SK-N-SH (cell line): ENCODE measurements around the gene TXNDC12. TPM values are rescaled to one million over a fixed set of nuclear protein-coding genes. Genes with fewer than 3 reads are reported as not detected.

Experiments used
- CTCF ChIA-PET: fragments of 300-600, 350-600 bp; formaldehyde crosslinking; extraction: SDS; loops from one replicate; lab custom pipeline; 2021; lab: Yijun Ruan, JAX
- POLR2A ChIA-PET: fragments of 350-600 bp; sonication (Branson Sonifier 250); formaldehyde crosslinking; extraction: SDS; loops from one replicate; lab custom pipeline; 2020; ENCODE audit warnings: antibody characterized with exemption, inconsistent platforms; lab: Yijun Ruan, JAX
- DNase-seq: peaks from one replicate; pipeline ENCODE4 v3.0.0; 2012
- H2AFZ ChIP-seq: fragments of 200-600 bp; sonication (generic); 2 replicates; pipeline ENCODE4 v1.8.1; 2016; ENCODE audit warnings: antibody characterized with exemption, mild to moderate bottlenecking, low read depth
- H3F3A ChIP-seq: fragments of 200-600 bp; sonication (generic); replicated peaks from 2 replicates; pipeline ENCODE3; 2016; ENCODE audit warnings: antibody characterized with exemption, mild to moderate bottlenecking; ENCODE audit not compliant: insufficient read depth
- H3K27ac ChIP-seq, 2 experiments: fragments of 200-500 bp in 1 of 2; fragments of 200-600 bp in 1 of 2; sonication (Bioruptor generic) in 1 of 2; sonication (generic), shearing (Covaris generic) in 1 of 2; 2 replicates each; pipeline versions ENCODE4 v1.5.1 to v1.6.1; 2014 to 2016; ENCODE audit warnings: low read depth in 2 of 2, inconsistent platforms in 1 of 2, low read length in 1 of 2, mild to moderate bottlenecking in 1 of 2, mixed read lengths in 1 of 2
- H3K27me3 ChIP-seq: fragments of 200-600 bp; sonication (generic), shearing (Covaris generic); 2 replicates; pipeline ENCODE4 v1.6.1; 2016; ENCODE audit warnings: mixed run types; ENCODE audit not compliant: insufficient read depth
- H3K36me3 ChIP-seq, 2 experiments: fragments of 200-500 bp in 1 of 2; fragments of 200-600 bp in 1 of 2; sonication (Bioruptor generic) in 1 of 2; sonication (generic) in 1 of 2; replicated peaks in 1 of 2; 2 replicates each; pipeline versions ENCODE3 to v1.5.1; 2014 to 2016; ENCODE audit warnings: low read length in 1 of 2, mild to moderate bottlenecking in 1 of 2; ENCODE audit not compliant: insufficient read depth in 2 of 2, control insufficient read depth in 1 of 2
- H3K4me1 ChIP-seq, 2 experiments: fragments of 200-500 bp in 1 of 2; fragments of 200-600 bp in 1 of 2; sonication (Bioruptor generic) in 1 of 2; sonication (generic), shearing (Covaris generic) in 1 of 2; 2 replicates each; pipeline versions ENCODE4 v1.5.1 to v1.6.1; 2014 to 2016; ENCODE audit warnings: low read depth in 1 of 2, low read length in 1 of 2, mixed run types in 1 of 2; ENCODE audit not compliant: insufficient read depth in 2 of 2, control insufficient read depth in 1 of 2
- H3K4me2 ChIP-seq: fragments of 200-600 bp; sonication (generic), shearing (Covaris generic); 2 replicates; pipeline ENCODE4 v1.6.1; 2017; ENCODE audit warnings: mixed run types
- H3K4me3 ChIP-seq, 2 experiments: fragments of 200-500 bp in 1 of 2; fragments of 200-600 bp in 1 of 2; sonication (Bioruptor generic) in 1 of 2; sonication (generic), shearing (Covaris generic) in 1 of 2; 2 replicates each; pipeline versions ENCODE4 v1.5.1 to v1.8.1; 2014 to 2016; ENCODE audit warnings: low read depth in 2 of 2, inconsistent platforms in 1 of 2, low read length in 1 of 2, mild to moderate bottlenecking in 1 of 2, mixed read lengths in 1 of 2, moderate library complexity in 1 of 2
- H3K79me2 ChIP-seq: fragments of 200-600 bp; sonication (generic); 2 replicates; pipeline ENCODE4 v1.8.1; 2017; ENCODE audit warnings: mild to moderate bottlenecking; ENCODE audit not compliant: insufficient read depth
- H3K9ac ChIP-seq: fragments of 200-600 bp; sonication (generic); 2 replicates; pipeline ENCODE4 v1.6.1; 2017; ENCODE audit warnings: mixed run types
- H3K9me2 ChIP-seq: fragments of 200-600 bp; sonication (generic); 2 replicates; pipeline ENCODE4 v1.6.1; 2017; ENCODE audit warnings: mixed run types
- H3K9me3 ChIP-seq: fragments of 200-600 bp; sonication (generic); 2 replicates; pipeline ENCODE4 v1.6.1; 2017; ENCODE audit warnings: mixed run types, mild to moderate bottlenecking, moderate library complexity
- H4K20me1 ChIP-seq: fragments of 200-600 bp; sonication (generic); 2 replicates; pipeline ENCODE4 v1.6.1; 2017; ENCODE audit warnings: mild to moderate bottlenecking, mixed run types; ENCODE audit not compliant: insufficient read depth
- EP300 ChIP-seq, 2 experiments: IDR thresholded peaks; 2 replicates each; pipeline versions ENCODE4 v1.4.0 to v1.6.1; 2012; ENCODE audit warnings: borderline replicate concordance in 1 of 2, low read depth in 1 of 2, low read length in 1 of 2
- GATA2 ChIP-seq: sonication (generic); formaldehyde crosslinking; IDR thresholded peaks from 2 replicates; pipeline ENCODE4 v1.5.0; 2020; ENCODE audit warnings: mild to moderate bottlenecking, missing genetic modification reagents
- JUND ChIP-seq: IDR thresholded peaks from 2 replicates; pipeline ENCODE4 v1.4.0; 2012
- RAD21 ChIP-seq: IDR thresholded peaks from 2 replicates; pipeline ENCODE4 v1.6.1; 2012; ENCODE audit warnings: mild to moderate bottlenecking, low read length
- RXRA ChIP-seq: IDR thresholded peaks from 2 replicates; pipeline ENCODE4 v1.4.0; 2012; ENCODE audit warnings: low read depth, mild to moderate bottlenecking, borderline replicate concordance
- SMC3 ChIP-seq: IDR thresholded peaks from 2 replicates; pipeline ENCODE4 v1.6.1; 2012; ENCODE audit warnings: low read depth, low read length, improper control_type of control experiment
- TCF12 ChIP-seq: IDR thresholded peaks from 2 replicates; pipeline ENCODE4 v1.4.0; 2012
- TEAD4 ChIP-seq: IDR thresholded peaks from 2 replicates; pipeline ENCODE4 v1.4.0; 2012; ENCODE audit warnings: mild to moderate bottlenecking, borderline replicate concordance; ENCODE audit not compliant: insufficient read depth
- WGBS: methylation state at CpG from one replicate; pipeline ENCODE4 v1.1.6; 2017; ENCODE audit warnings: low lambda C conversion rate; 5-methylcytosine and 5-hydroxymethylcytosine counted together
- polyA plus RNA-seq, 3 experiments: library from polyadenylated mRNA; depleted of rRNA; stranded (reverse); fragments of >200 nt; gene quantifications; 2 replicates each; pipeline ENCODE4 v1.2.3, GENCODE V29; 2012
- TF ChIP-seq, protein P1 (sequence below): IDR thresholded peaks from 2 replicates; pipeline ENCODE4 v1.6.1; 2012; ENCODE audit warnings: mild to moderate bottlenecking, low read depth, low read length, moderate library complexity
- TF ChIP-seq, protein P2 (sequence below): fragments of 200-600 bp; sonication (generic); IDR thresholded peaks from 2 replicates; pipeline ENCODE4 v1.6.1; 2017; ENCODE audit warnings: antibody characterized with exemption, mild to moderate bottlenecking, moderate library complexity
- TF ChIP-seq, protein P3 (sequence below): IDR thresholded peaks from 2 replicates; pipeline ENCODE4 v1.4.0; 2012; ENCODE audit warnings: low read depth, borderline replicate concordance

The TXNDC12 gene
- polyA plus RNA-seq, 1 of the 3 experiments (the other 2 are of a cell fraction) = 37.2 TPM

DNA sequence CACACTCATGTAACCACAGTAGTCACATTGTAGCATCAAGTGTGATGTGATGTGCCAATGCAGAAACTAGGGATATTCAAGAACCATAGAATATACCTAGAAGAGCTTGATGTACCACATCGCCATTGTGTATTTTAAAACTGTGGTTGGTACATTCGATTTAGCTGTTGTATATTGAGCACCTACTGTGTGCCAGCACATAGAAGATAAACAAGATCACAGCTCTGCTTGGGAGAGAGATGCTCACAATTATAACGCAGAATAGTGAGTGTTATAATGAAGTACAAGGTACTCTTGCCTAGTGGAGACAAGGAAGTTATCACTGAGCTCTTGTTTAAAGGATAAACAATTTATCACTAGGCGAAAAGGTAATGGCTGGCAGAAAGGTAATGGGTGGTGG is 5.8 kb upstream of the TXNDC12 start:
- POLR2A ChIA-PET = no interaction called here
- 100% methylated on average over 4 of the region's 4 CpGs for WGBS

DNA sequence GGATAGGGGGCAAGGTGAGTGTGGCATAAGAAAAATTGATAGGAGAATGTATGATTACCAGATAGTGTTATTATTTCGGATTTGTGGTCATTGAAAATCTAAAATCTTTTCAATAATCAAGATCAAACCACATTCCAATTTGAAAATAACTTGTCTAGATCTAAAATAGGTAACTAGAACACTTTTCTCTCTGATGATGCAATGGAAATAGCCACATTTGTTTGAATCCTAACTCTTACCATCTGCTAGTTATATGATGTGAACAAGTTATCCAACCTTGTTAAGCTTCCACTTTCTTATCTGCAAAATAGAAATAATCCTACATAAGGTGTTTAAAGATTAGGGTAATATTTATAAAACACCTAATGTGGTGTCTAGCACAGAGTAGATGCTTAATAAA is 4.9 kb upstream of the TXNDC12 start:
- POLR2A ChIA-PET = no interaction called here
- WGBS = 94% methylated on average over 1 of the region's 1 CpG

More for the DNA sequence above, 5.8 kb upstream of the TXNDC12 start:
- no peaks in the 10 kb centered on the region for H3K27me3 ChIP-seq
- peaks cover 6% of the 10 kb centered on the region for H3F3A ChIP-seq
- H3K36me3 ChIP-seq = peaks cover 45 to 62% of the 10 kb centered on the region in 2 experiments
- no peak overlapping the region for H3K27ac ChIP-seq
- no peak overlapping the region for H2AFZ ChIP-seq
- no peak overlapping the region for H3K4me2 ChIP-seq
- no peak for DNase-seq
- H3K4me1 ChIP-seq = peaks cover 9 to 21% of the 10 kb centered on the region in 2 experiments
- H4K20me1 ChIP-seq = peaks cover 9% of the 10 kb centered on the region; the same call in 1 of the 2 replicates
- no peak overlapping the region for H3K4me3 ChIP-seq
- peaks cover 87% of the 10 kb centered on the region for H3K79me2 ChIP-seq
- H3K9me2 ChIP-seq = no peaks in the 10 kb centered on the region
- TF ChIP-seq SMC3 (no peak), EP300 (IDR thresholded peaks at IDR 0.05; ENCODE audit: borderline replicate concordance in 1 of 2, low read depth in 1 of 2, low read length in 1 of 2) (no peak), RAD21 (no peak), TEAD4 (no peak)
- TF ChIP-seq, all 33 proteins: peak for 0
- Histone ChIP-seq H3K9me3 (no peaks in the 10 kb centered on the region), H3K9ac (no peak overlapping the region)
- CTCF ChIA-PET = interaction anchor here (0.7 to 1.6 kb wide), 2 partner anchors 23 to 288 kb away, joined by 3 to 5 read pairs; no protein-coding TSS in a partner anchor

More for the DNA sequence above, 4.9 kb upstream of the TXNDC12 start:
- Histone ChIP-seq H3K4me3 (no peak overlapping the region), H3K27me3 (no peaks in the 10 kb centered on the region), H3F3A (peaks cover 6% of the 10 kb centered on the region), H3K4me2 (no peak overlapping the region), H3K79me2 (peaks cover 88% of the 10 kb centered on the region), H3K9me3 (no peaks in the 10 kb centered on the region), H3K4me1 (peaks cover 9 to 21% of the 10 kb centered on the region in 2 experiments), H2AFZ (no peak overlapping the region), H3K9ac (no peak overlapping the region), H3K9me2 (no peaks in the 10 kb centered on the region), H3K27ac (no peak overlapping the region), H3K36me3 (peaks cover 44 to 55% of the 10 kb centered on the region in 2 experiments), H4K20me1 (peaks cover 9% of the 10 kb centered on the region; the same call in 1 of the 2 replicates)
- TF ChIP-seq SMC3 = no peak
- TF ChIP-seq GATA2 (CRISPR knock-in tag) = no peak
- TF ChIP-seq TCF12 = no peak
- TF ChIP-seq, protein P1, sequence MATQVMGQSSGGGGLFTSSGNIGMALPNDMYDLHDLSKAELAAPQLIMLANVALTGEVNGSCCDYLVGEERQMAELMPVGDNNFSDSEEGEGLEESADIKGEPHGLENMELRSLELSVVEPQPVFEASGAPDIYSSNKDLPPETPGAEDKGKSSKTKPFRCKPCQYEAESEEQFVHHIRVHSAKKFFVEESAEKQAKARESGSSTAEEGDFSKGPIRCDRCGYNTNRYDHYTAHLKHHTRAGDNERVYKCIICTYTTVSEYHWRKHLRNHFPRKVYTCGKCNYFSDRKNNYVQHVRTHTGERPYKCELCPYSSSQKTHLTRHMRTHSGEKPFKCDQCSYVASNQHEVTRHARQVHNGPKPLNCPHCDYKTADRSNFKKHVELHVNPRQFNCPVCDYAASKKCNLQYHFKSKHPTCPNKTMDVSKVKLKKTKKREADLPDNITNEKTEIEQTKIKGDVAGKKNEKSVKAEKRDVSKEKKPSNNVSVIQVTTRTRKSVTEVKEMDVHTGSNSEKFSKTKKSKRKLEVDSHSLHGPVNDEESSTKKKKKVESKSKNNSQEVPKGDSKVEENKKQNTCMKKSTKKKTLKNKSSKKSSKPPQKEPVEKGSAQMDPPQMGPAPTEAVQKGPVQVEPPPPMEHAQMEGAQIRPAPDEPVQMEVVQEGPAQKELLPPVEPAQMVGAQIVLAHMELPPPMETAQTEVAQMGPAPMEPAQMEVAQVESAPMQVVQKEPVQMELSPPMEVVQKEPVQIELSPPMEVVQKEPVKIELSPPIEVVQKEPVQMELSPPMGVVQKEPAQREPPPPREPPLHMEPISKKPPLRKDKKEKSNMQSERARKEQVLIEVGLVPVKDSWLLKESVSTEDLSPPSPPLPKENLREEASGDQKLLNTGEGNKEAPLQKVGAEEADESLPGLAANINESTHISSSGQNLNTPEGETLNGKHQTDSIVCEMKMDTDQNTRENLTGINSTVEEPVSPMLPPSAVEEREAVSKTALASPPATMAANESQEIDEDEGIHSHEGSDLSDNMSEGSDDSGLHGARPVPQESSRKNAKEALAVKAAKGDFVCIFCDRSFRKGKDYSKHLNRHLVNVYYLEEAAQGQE = no peak
- TF ChIP-seq RXRA = no peak
- no peak for TF ChIP-seq JUND
- TF ChIP-seq, protein P2, sequence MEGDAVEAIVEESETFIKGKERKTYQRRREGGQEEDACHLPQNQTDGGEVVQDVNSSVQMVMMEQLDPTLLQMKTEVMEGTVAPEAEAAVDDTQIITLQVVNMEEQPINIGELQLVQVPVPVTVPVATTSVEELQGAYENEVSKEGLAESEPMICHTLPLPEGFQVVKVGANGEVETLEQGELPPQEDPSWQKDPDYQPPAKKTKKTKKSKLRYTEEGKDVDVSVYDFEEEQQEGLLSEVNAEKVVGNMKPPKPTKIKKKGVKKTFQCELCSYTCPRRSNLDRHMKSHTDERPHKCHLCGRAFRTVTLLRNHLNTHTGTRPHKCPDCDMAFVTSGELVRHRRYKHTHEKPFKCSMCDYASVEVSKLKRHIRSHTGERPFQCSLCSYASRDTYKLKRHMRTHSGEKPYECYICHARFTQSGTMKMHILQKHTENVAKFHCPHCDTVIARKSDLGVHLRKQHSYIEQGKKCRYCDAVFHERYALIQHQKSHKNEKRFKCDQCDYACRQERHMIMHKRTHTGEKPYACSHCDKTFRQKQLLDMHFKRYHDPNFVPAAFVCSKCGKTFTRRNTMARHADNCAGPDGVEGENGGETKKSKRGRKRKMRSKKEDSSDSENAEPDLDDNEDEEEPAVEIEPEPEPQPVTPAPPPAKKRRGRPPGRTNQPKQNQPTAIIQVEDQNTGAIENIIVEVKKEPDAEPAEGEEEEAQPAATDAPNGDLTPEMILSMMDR = no peak
- TF ChIP-seq, protein P3, sequence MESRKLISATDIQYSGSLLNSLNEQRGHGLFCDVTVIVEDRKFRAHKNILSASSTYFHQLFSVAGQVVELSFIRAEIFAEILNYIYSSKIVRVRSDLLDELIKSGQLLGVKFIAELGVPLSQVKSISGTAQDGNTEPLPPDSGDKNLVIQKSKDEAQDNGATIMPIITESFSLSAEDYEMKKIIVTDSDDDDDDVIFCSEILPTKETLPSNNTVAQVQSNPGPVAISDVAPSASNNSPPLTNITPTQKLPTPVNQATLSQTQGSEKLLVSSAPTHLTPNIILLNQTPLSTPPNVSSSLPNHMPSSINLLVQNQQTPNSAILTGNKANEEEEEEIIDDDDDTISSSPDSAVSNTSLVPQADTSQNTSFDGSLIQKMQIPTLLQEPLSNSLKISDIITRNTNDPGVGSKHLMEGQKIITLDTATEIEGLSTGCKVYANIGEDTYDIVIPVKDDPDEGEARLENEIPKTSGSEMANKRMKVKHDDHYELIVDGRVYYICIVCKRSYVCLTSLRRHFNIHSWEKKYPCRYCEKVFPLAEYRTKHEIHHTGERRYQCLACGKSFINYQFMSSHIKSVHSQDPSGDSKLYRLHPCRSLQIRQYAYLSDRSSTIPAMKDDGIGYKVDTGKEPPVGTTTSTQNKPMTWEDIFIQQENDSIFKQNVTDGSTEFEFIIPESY = no peak
- no peak for DNase-seq
- CTCF ChIA-PET = interaction anchor here (1.6 kb wide), 1 partner anchor 22 kb away, joined by 5 read pairs; no protein-coding TSS in a partner anchor
